NCI-H2196 treated with DMSO at 0.1 percent for 48 hours (cell line): Measurements from ENCODE around the gene ARHGEF28.

Experiments used
- DNase-seq: peaks from one replicate; lab custom pipeline; 2025; ENCODE audit not compliant: unreplicated experiment; lab: John Stamatoyannopoulos, UW

The ARHGEF28 gene

GRCh38 chr5:73623060-73623459 lies 2.9 kb upstream of the ARHGEF28 start:
- DNase-seq = no peak

GRCh38 chr5:73623901-73624404 lies 2.0 kb upstream of the ARHGEF28 start:
- no peak for DNase-seq

DNA sequence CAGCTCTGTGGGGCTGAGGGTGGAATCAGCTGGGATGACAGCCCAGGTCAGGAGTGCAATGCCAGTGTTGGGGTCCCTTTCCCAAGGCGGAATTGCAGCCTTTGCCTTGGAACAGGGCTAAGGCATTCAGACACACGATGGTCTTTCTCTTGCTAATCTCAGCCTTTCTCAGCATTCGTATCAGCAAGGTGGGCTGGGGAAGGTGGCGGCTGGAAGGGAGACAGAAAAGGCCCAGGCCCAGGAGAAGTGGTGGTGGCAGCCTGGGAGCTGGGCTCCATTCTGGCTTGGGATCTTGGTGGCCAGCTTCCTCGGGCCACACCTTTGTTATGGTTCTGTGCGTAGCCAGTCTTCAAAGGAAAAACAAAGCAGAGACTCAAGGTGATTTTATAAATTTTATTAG lies 1.1 kb upstream of the ARHGEF28 start:
- DNase-seq = no peak

GRCh38 chr5:73625372-73625943 lies 538 bp upstream of the ARHGEF28 start:
- no peak for DNase-seq

DNA sequence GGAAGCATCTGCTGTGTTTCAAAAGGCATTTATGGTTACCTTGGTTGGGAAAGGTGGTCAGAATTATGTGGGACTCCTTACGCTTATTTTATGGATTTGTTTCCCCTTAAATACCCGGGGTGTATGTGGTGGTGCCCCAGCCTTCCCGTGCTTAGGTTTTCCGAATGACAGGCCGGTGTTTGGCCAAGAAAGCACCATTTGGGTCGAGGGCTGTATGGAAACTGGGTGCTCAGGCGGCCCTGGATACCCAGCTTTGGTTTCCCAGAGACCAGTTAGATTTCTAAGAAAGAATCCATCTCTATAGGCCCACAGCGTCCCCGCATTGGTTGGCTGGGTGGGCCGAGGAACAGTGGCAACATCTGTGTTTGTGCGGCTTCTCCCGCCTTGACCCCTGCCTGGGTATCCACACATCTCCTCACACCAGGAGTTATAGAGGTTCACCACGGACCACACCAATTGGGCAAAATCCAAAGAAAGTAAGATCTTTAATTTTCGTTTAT lies 868 bp downstream of the ARHGEF28 start:
- DNase-seq = no peak

GRCh38 chr5:73629456-73629855 lies 3.5 kb downstream of the ARHGEF28 start:
- no peak for DNase-seq

DNA sequence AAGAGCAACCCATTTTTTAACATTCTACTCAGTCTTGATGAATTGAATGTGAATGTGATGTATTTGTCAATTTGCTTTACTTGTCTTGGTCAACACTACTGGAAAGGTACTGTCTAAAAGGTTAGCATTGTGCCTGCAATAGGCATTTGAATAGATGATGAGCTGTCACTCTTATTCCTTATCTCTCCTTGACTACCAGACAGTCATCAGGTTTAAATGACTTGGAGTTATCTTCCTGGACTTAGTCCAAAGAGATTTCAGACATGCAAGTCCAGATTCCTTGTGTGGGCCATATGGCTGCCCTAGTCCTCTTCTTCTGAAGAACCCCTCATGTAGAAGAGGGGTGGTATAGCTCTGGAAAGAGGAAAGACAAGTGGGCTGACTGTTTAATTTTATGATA lies 4.8 kb downstream of the ARHGEF28 start:
- DNase-seq = no peak

DNA sequence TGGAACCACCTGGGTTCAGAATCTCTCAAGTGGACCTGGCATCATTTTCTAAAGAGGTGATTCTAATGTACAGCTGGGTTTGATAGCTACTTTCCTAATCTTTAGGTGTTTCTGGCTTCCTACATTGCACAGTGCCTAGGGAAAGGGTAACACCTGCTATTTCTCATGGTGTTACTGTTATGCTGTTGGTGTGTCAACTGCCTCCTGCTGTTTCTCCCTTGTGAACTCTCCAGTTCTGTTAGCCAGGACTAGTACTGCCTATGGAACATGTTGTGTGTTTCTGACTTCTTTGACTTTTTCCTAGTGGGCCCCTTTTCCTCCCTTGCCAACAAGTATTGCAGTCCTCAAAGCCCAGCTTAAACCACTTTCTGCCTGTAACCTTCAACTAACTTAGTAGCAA lies 5.5 kb downstream of the ARHGEF28 start:
- DNase-seq = no peak

DNA sequence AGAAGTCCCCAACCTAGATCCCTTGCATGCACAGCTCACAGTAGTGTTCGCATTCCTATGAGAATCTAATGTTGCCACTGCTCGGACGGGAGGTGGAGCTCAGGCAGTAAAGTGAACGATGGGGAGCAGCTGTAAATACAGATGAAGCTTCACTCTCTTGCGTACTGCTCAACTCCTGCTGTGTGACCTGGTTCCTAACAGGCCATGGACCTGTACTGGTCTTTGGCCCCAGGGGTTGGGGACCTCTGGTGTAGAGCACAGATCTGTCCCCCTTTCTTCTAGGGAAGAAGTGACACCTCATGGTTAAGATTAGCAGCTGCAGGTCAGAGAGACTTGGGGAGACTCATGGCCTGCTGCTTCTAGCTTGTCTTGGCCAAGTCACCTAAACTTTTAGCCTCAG lies 7.1 kb downstream of the ARHGEF28 start:
- DNase-seq = no peak

DNA sequence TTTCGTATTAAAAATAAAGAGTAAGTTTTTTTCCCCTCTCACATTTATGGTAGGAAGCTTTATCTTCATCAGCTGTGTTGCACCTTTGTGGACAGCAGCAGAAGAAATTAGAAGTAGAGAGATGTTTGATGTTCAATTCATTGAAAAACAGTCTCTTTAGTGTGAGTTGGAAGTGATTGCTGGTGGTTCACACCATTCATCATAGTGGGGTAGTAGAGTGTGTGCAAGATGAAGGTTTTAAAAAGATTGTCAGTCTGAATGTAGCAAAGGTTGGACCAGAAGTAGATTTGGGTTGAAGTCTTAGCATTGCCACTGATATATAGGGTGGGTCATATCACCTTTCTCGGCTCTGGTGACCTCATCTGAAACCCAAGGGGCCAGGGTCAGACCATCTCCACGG lies 10.4 kb downstream of the ARHGEF28 start:
- no peak for DNase-seq

DNA sequence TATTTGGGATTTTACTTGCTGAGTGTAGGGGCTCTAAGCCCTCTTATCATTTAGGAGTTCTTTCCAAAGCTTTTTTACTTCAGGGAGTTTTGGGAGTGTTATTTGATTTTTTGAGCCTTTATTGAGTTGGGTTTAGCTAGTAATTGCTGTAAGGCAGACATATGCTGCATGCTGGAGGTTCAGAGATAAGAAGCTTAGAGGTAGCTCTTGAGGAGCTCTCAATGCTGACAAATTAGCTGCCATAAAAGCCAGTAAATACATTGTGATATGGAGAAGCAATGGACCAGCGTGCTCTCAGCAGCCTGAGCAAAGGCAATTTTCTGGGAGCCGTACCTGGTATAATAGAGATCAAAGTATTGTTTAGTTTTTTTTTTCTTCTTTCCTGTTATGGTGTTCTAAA lies 11.6 kb downstream of the ARHGEF28 start:
- no peak for DNase-seq

DNA sequence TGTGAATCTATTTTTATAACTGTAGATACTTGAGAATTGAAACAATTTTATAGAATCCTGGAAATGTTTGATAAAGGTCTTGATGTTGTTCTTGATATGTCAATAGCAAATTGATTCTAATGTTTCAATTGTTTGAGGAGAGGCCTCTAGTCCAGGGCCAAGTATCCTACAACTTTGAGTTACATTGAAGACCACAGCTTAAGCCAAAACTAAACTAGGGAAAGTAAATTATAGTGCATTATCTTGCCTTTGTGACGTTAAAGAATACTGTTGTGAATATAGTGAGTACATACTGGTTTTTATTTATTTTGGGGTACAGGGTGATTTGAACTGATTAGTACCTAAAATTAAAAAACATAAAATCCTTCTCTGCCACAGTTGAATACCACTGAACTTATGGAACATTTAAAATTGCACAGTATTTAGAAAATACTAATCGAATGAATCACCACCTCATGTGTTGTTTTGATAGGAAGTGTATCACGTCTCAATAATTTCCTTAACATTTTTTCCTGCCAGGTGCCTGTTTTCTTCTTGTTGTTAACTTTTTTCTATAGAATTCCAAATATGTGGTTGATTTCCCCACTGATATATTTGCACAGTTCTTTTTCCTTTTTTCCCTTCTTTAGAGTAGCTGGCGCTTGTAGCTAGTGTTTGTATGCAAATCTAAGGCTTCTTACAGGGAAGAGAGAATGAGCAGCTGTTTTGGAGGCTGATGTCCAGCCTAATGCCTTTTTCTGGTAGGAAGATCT lies 12.5 kb downstream of the ARHGEF28 start:
- DNase-seq = no peak

DNA sequence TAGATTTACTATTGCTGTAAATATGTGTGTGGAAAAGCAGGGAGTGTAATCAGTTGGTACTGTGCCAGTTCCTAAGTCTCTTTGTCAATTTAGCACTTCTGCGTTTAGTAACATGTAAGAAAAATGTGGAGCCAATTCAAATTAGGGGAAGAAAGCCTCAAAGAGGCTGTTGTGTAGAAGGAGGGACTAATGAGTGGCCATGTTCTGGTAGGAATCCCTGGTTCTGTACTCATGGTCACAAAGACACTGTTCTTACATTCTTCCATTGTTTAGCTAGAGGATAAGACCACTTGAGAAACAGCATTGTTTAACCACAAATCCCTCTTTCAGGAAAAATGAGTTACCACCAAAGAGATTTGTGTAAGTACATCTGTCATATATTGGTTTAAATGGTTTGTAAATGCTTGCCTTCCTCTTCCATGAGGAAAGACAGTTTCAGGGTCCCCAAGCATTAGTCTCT lies 14.9 kb downstream of the ARHGEF28 start:
- DNase-seq = no peak

DNA sequence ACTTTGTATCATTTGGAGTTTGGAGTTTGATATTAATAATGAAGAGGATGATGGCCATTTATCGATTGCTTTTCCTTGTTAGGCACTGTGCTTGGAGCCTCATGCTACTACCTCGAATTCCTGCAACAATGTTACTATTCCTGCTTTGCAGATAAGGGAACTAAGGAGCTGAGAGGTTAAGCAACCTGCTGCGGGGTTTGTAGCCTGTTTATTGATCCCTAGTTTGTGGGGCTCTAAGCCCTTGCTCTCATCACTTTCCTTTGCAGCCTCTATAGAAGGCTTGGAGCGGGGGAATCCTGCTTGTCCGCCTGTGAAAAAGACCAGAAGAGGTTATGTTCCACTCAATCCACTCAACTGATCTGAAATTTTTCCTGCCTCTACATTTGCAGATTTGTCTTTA lies 15.8 kb downstream of the ARHGEF28 start:
- no peak for DNase-seq

DNA sequence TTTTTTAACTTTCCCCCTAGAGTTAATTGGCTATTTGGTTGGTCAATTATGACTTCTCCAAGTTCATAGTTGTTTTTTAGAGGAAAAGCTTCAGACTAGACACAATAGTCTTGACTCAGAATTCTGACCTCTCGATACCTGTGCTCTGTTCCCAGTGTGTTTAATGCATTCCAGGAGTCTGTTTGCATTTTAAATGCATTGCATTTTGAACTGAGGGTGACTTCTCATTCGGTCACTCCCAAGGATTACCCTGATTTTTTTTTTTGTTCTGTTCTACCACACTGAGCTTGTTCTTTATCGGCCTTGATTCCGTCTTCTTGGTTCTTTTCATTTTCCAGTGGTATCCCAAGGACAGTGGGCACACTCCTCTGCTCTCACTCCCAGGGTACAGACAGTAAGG lies 16.3 kb downstream of the ARHGEF28 start:
- DNase-seq = no peak

DNA sequence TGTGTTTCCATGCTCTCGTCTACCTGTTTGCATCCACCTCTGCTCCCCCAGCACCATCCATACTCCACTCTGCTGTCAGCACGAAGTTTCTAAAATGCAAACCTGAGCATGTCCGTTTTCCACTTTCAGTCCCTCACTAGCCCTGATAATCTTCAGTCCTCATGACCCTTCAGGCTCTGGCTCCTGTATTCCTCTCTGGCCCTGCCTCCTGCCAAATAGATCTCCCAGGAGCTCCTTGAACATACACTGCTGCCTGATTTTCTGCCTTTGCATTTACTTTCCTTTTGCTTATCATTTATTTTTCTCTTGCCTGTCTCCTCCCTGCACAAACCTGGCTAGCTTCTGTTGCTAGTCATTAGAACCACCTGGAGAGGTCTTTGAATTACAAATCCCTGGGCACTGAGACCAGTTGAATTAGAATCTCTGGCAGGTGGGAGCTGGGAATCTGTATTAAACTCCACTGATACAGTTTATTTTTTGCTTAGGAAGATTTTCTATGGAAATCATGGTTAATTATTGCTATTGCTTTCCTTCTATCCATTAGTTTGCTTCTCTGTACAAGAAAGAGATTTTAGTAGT lies 18.5 kb downstream of the ARHGEF28 start:
- no peak for DNase-seq

- DNase-seq = no peak
Observed at GRCh38 chr5:73647721-73648120, 21.7 kb downstream of the ARHGEF28 start.

GRCh38 chr5:73648515-73648914 lies 22.5 kb downstream of the ARHGEF28 start:
- DNase-seq = no peak

- no peak for DNase-seq
Observed at GRCh38 chr5:73649926-73650325, 23.9 kb downstream of the ARHGEF28 start.

DNA sequence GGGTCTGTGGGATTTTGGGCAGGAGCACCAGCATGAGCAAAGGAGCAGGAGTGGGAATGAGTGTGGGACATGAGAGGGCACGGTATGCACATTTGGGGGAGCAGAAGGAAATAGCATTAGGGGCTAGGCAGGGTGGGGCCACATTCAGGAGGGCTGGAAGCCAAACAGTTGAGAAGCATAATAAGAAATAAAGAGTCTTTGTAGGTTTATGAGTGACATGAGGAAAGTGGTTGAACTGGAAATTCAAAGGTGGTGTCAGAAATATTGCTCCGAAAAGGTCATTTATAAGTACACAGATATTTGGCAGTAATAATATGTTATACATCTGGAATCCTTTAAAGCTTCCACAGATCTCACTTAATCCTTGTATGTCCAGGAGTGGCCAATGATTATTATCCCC lies 26.4 kb downstream of the ARHGEF28 start:
- no peak for DNase-seq

GRCh38 chr5:73654171-73654811 lies 28.3 kb downstream of the ARHGEF28 start:
- DNase-seq = no peak
